ENCODE results near the gene MYO7B.

MYO7B gene

DNA sequence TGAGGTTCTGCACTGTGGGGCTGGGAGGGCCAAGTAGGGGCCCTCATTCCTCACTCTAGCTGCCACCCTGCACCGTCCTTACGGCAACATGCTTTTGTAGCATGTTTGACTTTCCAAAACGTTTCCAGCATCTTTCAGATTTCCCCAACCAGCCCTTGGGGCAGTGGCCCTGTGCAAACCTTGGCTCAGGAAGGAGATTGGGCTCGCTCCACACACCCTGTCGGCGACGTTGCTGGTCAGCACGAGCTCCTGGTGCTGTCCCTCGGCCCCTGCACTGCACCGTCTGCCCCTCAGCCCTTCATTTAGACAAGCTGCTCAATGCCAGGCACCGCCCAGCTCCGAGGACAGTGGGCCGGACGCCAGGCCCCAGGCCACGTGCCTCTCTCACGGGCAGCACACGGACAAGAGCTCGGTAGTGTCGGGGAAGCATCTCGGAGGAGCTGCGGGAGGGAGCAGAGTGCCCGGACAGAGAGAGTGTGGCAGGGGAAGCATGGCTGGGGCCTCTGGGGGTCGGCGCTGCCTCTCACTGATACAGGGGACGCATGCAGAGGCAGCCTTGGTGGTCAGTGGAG lies 117.4 kb downstream of the MYO7B start:
- DNase-seq = no peak

DNA sequence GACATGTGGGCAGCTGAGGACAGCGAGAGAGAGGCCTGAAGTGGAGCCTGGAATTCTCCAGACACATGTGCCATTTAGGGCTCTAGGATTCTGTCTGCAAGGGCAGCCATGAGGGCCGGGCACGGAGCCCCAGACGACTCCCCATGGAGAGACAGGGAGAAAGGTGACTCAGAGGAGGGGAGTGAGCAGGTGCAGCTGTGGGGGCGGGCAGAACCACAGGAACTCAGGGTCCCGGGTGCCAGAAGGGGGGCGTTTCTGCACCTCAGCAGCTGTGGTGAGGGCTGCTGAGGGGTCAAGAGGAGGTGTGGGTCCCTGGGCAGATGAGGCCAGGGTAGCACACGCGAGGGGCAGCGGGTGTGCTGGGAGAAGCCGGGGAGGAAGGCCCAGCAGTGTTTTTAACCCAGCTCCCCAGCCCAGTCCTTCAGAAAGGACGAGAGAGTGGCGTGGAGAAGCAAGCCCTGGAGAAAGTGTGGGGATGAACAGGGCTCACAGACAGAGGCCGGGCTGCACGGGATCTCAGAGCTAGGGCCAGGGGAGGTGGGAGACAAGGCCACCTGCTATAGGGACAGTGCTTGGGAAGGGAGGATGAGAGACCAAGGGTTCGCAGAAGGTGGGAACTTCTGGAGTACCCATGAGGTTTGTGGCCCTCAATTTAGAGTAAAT lies 118.1 kb downstream of the MYO7B start:
- DNase-seq = no peak

DNA sequence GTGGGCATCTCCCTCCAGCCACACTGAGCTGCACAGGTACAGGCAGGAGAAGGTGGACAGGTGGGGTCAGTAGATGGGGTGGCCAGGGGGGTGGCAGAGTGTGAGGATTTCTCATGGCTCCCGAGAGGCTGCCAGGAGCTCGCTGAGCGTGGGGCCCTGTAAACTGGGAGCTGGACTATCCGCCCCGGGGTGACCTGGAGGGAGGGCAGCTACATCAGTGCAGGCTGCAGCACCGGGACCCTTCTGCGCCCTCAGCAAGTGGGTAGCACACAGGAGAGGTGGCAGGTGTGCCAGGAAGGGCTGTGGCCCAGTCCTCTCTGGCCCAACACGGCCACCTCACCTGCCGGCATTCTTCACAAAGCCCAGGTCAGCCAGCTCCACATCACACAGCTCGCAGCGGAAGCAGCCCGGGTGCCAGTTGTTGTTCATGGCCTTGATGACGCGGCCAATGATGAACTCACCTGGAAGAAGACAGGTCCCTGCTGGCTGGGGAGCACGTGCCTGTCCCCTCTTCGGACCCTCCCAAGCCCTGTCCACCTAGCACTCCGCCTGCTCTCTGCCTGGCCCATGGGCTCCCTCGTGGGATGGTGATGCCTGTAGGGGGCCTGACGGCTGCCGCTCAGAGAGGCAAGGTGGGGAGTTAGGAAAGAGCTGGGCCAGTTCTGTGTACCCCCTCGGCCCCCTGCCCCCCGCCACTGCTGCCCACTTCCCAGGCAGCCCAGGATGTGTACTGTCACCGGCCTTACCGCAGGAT lies 118.8 kb downstream of the MYO7B start:
- no peak for DNase-seq

DNA sequence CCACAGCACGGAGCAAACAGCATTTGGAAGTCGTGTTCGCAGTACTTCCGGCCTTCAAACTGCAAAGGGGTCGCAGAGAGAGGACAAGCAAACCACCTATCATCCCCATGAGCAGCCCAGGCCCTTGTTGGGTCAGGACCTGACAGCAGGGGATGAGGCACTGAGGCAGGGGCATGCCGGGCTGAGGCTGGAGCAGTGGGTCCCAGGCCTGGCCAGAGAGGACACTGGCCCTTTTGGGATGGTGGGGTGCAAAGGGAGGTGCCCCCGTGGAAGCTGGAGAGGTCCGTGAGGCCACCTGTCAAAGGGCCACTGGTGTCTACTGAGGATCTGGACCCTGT lies 119.3 kb downstream of the MYO7B start:
- no peak for DNase-seq

DNA sequence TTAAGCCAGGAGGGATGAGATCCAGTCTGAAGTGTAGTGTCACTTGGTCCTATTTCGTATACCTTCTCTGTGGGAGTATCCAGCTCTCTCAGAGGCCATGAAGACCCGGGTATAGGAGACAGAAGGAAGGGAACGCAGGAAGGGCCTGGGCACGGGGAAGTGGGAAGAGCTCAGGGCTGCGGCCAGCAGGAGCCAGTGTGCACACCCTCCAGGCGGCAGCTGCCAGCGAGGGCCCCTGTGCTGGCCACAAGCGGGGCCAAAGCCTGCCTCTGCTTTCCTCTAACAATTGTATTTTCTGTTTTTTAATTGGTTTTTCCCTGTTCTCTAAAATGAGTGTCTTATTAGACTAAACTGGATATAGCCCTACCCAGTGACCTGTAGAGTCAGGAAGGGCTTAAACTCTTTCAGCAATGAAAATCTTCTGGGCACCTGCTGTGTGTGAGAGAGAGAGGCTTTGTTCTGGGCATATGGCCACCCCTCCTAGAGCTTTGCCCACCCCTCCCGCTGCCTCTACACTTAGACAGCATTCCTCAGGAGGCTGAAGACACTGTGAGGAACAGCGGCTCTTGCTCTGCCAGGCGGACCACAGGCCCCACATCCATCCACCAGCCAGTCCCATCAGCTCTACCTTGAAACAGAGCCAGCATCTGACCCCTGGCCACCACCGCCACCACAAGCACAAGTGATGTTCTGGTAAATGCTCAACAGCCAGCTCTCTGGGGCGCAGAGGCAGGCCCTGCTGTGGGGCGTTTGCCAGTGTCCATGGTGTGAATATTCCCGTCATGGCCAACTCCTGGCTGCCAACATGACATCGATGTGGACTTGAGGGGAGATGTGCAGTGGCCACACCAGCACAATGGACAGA lies 120.0 kb downstream of the MYO7B start:
- no peak for DNase-seq

GRCh38 chr2:127656569-127657231 lies 121.2 kb downstream of the MYO7B start:
- peak; percentile 22 for DNase-seq

DNA sequence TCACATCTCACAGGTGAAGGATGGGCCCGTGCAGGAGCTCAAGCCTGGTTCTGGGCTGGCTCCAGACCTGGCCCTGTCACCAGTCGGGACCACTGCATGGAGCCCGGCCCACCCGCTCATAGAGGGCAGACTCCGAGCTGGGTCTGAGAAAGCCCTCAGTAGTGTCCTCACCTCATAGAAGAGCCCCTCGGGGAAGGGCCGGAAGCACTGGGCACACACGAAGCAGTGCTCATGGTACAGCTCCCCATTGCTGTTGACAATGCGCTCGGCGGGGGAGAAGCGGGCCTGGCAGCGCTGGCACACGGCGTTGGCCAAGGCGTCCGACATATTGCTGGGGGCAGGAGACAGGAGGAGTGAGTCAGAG lies 121.7 kb downstream of the MYO7B start:
- no peak for DNase-seq

DNA sequence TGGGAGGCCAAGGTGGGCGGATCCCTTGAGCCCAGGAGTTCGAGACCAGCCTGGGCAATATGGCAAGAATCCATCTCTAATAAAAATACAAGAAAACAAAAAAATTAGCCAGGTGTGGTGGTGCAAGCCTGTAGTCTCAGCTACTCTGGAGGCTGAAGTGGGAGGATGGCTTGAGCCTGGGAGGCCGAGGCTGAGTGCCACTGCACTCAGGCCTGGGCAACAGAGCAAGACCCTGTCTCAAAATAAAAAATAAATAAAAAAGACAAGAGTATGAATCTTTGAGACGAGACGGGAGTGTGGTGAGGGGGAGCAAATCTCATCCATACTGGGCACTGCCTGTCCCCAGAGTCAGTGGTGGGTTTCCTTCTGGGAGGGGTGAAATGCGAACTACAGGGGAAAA lies 122.7 kb downstream of the MYO7B start:
- DNase-seq = peak; percentile 4

GRCh38 chr2:127658641-127659407 lies 123.3 kb downstream of the MYO7B start:
- peak; percentile 19 for DNase-seq

GRCh38 chr2:127659408-127660290 lies 124.2 kb downstream of the MYO7B start:
- peak; percentile 28 for DNase-seq

DNA sequence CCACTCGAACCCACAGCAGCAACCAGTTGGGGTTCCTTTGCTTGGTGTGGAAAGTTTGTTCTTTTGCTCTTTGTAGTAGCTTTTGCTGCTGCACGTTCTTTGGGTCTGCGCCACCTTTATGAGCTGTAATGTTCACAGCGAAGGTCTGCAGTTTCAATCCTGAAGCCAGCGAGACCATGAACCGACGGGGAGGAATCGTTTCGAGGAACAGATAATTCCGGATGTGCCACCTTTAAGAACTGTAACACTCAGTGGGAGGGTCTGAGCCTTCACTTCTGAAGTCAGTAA lies 124.8 kb downstream of the MYO7B start:
- peak; percentile 7 for DNase-seq

DNA sequence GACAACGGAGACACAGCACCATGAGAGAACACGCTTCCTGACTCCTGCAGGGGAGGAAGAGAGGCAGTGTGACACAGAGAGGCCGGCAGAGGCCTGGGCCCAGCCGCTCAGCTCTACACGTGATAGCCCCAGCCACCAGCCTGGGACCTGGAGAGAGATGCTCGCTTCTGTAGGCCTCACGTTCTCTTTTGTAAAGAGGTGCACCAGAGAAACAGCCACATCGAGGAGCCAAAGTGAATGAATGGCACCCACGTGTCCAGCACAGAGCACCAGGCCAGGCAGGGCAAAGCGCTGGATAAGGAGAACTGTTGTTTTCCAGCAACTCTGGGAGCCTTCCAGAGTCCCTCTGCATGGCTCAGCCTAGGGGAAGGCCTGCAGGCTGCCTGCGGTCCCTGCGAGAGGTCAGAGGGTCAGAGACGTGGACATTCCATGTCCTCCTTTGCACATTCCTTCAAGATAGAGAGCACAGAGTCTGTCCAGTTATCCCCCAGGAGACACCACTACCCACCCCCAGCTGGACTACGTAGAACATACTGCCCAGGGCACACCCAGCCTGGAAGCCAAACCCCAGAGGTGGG lies 125.7 kb downstream of the MYO7B start:
- peak; percentile 16 for DNase-seq

GRCh38 chr2:127661949-127662510 lies 126.5 kb downstream of the MYO7B start:
- peak; percentile 31 for DNase-seq

- DNase-seq = peak; percentile 2
These were observed 127.6 kb downstream of the MYO7B start for GRCh38 chr2:127662937-127663565.

DNA sequence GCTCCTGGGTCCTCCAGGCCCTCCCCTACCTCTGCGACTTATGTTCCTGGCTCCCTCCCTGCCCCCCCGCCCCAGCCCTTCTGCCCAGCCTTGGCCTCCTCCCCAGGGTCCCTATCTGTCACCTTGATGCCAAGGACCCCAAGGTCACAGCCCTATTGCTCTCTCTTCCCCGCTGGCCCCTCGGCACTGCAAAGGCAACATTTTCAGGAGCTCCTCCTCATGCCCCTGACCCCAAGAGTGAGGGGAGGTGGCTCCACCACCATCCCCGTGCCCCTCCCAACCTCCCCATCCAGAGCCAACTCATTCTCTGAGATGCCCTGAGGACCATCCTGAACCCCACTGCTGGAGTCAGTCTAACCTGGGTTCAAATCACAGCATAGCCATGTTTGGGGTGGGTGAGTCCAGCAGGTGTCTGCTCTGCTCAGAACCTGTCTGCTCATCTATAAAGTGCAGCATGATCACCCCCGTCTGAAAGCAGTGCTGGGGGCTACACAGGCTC lies 128.1 kb downstream of the MYO7B start:
- peak; percentile 21 for DNase-seq

DNA sequence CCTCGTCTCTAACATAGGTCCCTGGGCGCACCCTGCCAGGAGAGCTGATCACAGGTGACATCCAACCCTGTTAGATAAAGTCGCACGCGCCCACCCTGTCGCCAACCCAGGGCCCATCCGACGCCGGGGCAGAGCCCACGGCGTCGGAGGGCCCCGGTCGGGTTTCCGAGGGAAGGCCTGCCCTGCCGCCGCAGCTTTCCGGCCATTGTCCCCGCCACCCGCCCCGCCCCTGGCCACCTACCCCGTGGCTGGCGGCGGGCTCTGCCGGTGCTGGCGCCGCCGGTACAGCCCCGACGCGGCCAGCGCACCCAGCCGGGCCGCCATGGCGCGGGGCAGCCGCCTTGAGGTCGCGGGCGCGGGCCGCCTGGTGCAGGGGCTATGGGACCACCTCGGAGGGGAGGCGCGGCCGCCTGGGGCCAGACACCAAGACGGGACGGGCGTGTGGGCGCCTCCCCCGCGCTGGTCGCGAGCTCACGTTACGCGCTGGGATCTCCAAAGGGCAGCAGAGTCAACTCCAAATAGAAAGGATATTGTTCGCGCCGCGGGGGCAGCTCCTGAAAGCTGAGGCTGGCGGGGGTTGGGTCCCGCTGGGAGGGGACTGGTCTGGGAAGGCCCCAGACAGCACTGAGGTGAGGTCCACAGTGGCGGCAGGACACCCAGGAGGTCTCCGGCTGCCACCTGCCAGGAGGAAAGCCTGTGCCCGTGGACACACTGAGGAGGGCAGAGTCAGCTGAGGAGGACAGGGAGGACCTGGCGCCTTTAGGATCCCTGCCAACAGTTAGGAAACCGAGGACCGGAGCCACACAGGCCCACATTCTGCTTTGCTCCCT lies 128.8 kb downstream of the MYO7B start:
- DNase-seq = peak; percentile 21

DNA sequence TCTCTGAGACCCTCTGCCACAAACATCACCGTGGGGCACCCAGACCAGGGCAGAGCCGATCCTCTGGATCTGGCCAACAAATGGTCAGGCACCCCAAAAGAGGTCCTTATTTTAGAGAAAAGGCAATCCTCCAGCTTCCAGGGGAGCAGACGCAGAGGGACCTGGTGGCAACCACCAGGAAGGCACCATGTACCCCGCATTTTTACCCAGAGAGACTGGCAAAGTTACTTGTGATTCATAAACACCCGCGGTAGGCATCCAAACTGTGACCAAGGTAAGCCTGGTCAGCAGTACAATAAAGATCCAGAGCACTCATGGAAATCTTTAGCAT lies 129.4 kb downstream of the MYO7B start:
- DNase-seq = no peak

DNA sequence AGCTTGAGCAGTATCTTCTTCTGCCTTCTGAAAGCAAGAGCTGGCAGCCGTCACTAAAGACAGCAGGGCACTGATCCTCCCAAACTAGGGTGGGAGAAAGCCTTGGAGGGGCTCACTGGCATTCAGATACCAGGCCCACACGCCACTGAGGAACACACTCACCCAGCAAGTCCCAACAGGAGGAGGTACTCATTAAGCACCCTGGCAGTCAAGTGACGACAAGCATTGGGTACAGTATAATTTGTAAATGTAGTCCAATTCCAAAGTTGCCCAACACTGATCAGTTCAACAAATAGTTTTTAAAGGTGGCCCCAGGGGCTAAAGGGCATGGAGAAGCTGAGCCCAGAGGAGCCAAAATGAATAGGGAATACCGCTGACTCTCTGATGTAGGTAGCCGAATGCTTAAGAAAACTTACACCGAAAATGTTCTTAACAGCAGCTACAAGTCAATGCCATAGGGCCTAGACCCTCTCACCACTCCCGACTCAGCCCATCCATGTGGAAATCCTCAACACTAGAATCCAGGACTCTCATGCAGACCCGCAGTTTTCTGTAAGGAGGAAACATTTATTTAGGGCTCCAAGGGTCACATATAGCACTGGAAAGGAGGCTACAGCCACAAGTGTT lies 129.9 kb downstream of the MYO7B start:
- DNase-seq = no peak

- no peak for DNase-seq
These were observed 133.6 kb downstream of the MYO7B start for GRCh38 chr2:127669056-127669455.
